ENCODE measurements around the gene GLS.

Gene GLS

DNA sequence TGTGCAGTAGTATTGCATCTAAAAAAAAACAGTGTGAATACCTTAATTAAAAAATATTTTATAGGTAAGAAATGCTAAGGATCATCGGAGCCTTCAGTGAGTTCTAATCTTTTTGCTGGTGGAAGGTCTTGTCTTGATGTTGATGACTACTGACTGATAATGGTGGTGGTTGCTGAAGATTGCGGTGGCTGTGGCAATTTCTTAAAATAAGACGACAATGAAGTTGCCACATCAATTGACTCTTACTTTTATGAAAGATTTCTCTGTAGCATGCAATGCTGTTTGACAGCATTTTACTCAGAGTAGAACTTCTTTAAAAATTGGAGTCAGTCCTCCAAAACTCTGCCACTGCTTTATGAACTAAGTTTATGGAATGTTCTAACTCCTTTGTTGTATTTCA is 36.2 kb downstream of the GLS start:
- no peak for TF ChIP-seq ZFX (IDR thresholded peaks at IDR 0.05; ENCODE audit: borderline replicate concordance)
- peak overlapping the region; percentile 53; the same call in 1 of the 2 replicates for H3K27ac ChIP-seq

DNA sequence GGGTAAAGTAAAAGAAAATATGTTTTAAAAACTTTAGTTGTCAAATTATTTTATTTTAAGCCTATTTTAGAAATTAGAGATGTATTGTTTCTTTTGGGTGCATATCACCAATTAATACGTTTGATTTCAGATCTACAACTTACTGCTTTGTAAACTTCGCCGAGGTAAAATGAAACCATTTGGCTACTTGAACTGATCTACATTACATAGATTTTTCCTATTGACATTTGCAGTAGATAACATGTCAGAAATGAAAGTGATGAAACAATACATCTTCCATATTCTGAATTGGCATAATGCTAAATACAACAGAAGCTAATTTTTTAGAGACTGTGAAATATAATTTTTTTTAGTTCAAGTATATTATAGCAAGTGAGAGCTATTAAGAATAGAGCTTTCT is 39.5 kb downstream of the GLS start:
- no peak overlapping the region for H3K27ac ChIP-seq
- TF ChIP-seq, protein P1, sequence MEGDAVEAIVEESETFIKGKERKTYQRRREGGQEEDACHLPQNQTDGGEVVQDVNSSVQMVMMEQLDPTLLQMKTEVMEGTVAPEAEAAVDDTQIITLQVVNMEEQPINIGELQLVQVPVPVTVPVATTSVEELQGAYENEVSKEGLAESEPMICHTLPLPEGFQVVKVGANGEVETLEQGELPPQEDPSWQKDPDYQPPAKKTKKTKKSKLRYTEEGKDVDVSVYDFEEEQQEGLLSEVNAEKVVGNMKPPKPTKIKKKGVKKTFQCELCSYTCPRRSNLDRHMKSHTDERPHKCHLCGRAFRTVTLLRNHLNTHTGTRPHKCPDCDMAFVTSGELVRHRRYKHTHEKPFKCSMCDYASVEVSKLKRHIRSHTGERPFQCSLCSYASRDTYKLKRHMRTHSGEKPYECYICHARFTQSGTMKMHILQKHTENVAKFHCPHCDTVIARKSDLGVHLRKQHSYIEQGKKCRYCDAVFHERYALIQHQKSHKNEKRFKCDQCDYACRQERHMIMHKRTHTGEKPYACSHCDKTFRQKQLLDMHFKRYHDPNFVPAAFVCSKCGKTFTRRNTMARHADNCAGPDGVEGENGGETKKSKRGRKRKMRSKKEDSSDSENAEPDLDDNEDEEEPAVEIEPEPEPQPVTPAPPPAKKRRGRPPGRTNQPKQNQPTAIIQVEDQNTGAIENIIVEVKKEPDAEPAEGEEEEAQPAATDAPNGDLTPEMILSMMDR (IDR thresholded peaks at IDR 0.05), result no peak
- TF ChIP-seq ZFX (IDR thresholded peaks at IDR 0.05; ENCODE audit: borderline replicate concordance), result no peak

DNA sequence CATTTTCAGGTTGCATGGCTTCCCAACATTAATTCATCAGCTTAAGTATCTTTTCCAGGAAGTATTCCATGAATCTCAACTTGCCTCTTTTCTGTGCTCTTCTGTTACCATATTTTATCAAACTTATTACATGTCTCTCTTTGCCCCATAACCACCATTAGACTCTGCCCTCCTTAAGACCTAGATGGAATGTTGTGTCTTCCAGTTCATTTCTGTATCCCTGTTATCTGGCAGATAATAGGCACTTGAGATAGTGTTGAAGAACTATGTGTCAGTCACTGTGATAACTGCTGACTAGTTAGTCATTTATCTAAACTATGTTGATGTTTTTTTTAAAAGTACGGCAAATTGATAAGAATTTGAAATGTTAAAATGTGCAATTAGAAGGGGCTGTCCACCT is 41.8 kb downstream of the GLS start:
- TF ChIP-seq, protein P1 (IDR thresholded peaks at IDR 0.05), result no peak
- no peak for TF ChIP-seq ZFX (IDR thresholded peaks at IDR 0.05; ENCODE audit: borderline replicate concordance)
- no peak overlapping the region for H3K27ac ChIP-seq

DNA sequence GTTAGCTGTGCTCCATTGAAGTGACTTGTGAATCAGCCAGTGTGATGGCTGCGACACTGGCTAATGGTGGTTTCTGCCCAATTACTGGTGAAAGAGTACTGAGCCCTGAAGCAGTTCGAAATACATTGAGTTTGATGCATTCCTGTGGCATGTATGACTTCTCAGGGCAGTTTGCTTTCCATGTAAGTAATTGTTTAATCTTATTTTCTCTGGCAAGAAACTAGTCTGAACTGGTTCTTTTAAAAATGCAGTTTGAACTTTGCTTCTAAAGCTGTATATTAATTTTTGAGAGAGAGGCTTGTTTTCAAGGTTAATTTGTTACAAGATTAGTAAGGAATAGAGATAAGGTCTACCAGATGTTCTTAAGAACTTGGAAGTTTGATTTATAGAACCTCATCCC is 46.7 kb downstream of the GLS start:
- TF ChIP-seq, protein P1 (IDR thresholded peaks at IDR 0.05), result no peak
- TF ChIP-seq ZFX (IDR thresholded peaks at IDR 0.05; ENCODE audit: borderline replicate concordance), result no peak
- no peak overlapping the region for H3K27ac ChIP-seq

DNA sequence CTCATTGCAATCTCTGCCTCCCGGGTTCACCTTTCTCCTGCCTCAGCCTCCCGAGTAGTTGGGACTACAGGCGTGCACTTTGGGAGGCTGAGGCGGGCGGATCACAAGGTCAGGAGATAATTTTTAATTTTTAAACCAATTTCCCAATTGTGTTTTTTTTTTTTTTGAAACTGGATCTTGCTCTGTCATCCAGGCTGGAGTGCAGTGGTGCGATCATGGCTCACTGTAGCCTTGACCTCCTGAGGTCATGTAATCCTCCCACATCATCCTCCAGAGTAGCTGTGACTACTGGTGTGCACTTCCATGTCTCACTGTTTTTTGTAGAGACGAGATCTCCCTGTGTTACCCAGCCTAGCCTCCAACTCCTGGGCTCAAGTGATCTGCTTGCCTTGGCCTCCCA is 49.3 kb downstream of the GLS start:
- TF ChIP-seq, protein P1 (IDR thresholded peaks at IDR 0.05), result no peak
- no peak for TF ChIP-seq ZFX (IDR thresholded peaks at IDR 0.05; ENCODE audit: borderline replicate concordance)
- H3K27ac ChIP-seq, result no peak overlapping the region

DNA sequence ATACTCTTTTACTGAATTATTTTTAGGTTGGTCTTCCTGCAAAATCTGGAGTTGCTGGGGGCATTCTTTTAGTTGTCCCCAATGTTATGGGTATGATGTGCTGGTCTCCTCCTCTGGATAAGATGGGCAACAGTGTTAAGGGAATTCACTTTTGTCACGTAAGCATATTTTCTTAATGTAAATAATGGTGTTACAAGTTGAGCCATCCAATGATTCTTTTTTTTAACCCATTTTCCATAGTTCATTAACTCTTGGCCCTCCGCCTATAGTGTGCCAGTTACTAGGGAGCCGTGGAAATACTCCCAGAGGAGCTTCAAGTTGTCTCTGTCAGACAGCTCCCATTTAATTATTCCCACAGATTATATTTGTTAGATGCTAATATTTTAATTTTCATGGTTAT is 49.8 kb downstream of the GLS start:
- no peak for TF ChIP-seq ZFX (IDR thresholded peaks at IDR 0.05; ENCODE audit: borderline replicate concordance)
- TF ChIP-seq, protein P1 (IDR thresholded peaks at IDR 0.05), result no peak
- H3K27ac ChIP-seq, result no peak overlapping the region

DNA sequence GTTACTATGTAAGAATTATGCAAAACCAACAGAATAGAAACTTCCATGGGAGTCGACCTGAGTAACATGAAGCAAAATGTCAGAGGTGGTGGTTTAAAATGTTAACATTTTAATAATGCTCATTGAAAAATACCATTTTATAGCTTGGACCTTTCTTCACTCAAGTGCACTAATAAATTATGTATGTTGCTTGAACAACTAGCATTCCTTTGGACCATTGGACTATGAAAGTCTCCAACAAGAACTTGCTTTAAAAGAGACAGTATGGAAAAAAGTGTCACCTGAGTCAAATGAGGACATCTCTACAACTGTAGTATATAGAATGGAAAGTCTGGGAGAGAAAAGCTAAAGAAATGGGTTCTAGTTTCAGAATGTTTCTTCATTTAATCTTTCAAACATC is 51.9 kb downstream of the GLS start:
- no peak overlapping the region for H3K27ac ChIP-seq
- TF ChIP-seq, protein P1 (IDR thresholded peaks at IDR 0.05), result no peak
- no peak for TF ChIP-seq ZFX (IDR thresholded peaks at IDR 0.05; ENCODE audit: borderline replicate concordance)

DNA sequence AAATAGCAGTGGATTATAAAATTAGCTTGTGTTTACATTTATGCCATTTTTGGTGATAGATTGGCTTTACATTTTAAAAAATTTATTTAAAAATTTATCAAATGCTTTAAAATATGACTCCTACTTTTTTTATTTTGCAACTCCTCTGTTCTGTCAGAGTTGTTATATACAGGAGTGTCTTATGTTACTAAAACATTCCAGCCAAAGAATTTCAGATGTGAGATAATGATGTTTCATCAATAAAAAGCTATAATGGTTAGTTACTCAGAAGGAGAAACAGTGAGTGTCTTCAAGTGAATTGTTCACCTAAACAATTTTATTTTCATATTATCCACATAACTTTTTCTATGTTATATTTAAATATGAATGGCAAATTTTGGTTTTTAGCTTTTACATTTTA is 52.7 kb downstream of the GLS start:
- H3K27ac ChIP-seq, result no peak overlapping the region
- TF ChIP-seq, protein P1 (IDR thresholded peaks at IDR 0.05), result no peak
- TF ChIP-seq ZFX (IDR thresholded peaks at IDR 0.05; ENCODE audit: borderline replicate concordance), result no peak

Measured in 22Rv1 (cell line).